GM10266 (cell line): Measurements from ENCODE around the gene FAM3A.

Experiments used
- DNase-seq: peaks from one replicate; pipeline ENCODE4 v3.0.0; 2012; ENCODE audit errors: extremely low spot score
- CTCF ChIP-seq: IDR thresholded peaks from 2 replicates; pipeline ENCODE4 v1.5.1; 2012; ENCODE audit warnings: mild to moderate bottlenecking, low read depth; ENCODE audit not compliant: control insufficient read depth, insufficient read depth; ENCODE audit errors: missing control alignments

FAM3A gene

GRCh38 chrX:154539077-154539476 is 23.0 kb upstream of the FAM3A start:
- no peak for TF ChIP-seq CTCF
- DNase-seq, result no peak

GRCh38 chrX:154535892-154536291 is 19.9 kb upstream of the FAM3A start:
- TF ChIP-seq CTCF, result no peak
- no peak for DNase-seq

GRCh38 chrX:154534526-154535322 is 18.7 kb upstream of the FAM3A start:
- peak; percentile 84 for DNase-seq

GRCh38 chrX:154532690-154533089 is 16.7 kb upstream of the FAM3A start:
- no peak for TF ChIP-seq CTCF
- DNase-seq, result no peak

More at GRCh38 chrX:154534526-154535322, 18.7 kb upstream of the FAM3A start:
- peak; percentile 99 for TF ChIP-seq CTCF

GRCh38 chrX:154531626-154532025 is 15.6 kb upstream of the FAM3A start:
- no peak for DNase-seq
- no peak for TF ChIP-seq CTCF

GRCh38 chrX:154530286-154530685 is 14.3 kb upstream of the FAM3A start:
- no peak for TF ChIP-seq CTCF

GRCh38 chrX:154529206-154529612 is 13.2 kb upstream of the FAM3A start:
- no peak for TF ChIP-seq CTCF
- no peak for DNase-seq

More at GRCh38 chrX:154530286-154530685, 14.3 kb upstream of the FAM3A start:
- DNase-seq, result no peak
